Ureter (tissue), 1 donor: ENCODE data around the gene CD2. TPM values are rescaled to one million over a fixed set of nuclear protein-coding genes. Genes with fewer than 3 reads are reported as not detected.

Experiments used
- DNase-seq: peaks from one replicate; pipeline ENCODE4 v3.0.0-alpha.2; 2020; ENCODE audit warnings: low spot score
- total RNA-seq: library from RNA; stranded (reverse); gene quantifications from one replicate; pipeline ENCODE4 v1.2.4, GENCODE V29; 2023
- donor health status: DM: yes; HTN: yes; CAD: no.

The CD2 gene
- total RNA-seq, 1 donor from 2014 or later = 7.1 TPM

DNA sequence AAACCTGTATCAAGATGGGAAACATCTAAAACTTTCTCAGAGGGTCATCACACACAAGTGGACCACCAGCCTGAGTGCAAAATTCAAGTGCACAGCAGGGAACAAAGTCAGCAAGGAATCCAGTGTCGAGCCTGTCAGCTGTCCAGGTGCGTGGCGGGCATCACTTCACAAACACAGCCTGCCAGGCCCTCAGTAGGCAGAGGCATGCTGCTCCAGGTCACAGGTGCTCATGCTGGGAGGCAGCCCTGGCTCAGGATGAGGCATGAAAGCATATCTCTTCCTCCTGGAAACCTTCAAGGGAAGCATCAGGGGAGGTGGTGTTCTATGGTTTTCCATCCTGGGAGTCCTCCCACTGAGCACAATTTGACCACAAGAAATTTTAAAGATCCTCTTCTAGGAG is 6.3 kb downstream of the CD2 start:
- no peak for DNase-seq

DNA sequence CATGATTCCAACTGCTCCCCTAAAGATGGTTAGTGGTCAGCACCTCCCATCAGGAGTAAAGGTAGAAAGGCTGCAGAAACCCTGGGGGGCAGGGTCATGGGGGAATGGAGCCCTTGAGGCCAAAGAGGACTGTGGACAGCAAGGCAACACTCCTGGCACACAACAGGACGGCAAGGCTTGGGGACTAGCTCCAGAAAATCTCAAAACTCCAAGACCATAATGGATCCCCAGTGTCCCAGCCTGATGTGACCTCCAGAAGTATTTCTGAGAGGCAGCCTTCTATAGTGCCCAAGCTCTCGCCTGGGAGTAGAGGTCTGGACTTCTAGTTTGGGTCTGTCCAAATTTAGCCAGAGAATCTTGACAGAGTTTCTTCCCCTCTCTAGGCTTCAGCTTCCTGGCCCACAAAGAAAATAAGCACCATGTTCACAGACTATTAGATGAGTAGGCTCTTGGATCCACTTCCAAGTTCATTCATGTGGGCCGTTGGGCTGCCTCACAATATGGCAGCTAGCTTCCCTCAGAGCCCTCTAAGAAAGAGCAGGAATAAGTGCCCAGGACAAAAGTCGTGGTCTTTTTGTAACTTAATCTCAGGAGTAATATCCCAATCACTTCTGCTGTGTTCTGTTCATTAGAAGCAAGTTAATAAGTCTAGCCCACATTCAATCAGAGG is 6.9 kb downstream of the CD2 start:
- no peak for DNase-seq

DNA sequence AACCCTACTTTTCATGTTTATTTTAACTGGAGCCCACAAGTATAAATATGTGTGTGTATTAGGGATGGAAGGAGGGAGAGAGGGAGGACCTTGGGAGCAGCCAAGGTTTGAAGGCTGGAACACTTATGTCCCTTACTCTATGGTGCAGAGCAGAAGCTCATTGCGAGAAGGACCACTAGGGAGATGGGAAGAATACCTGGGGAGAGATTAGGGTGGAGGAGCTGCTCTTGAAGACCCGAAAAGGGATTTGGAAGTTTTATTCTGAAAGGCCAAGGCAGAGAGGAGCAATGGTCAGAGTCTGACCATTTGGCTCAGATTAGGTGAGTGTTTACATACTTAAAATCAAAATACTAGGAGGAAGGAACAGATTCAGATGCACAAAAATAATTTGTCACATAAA is 8.1 kb downstream of the CD2 start:
- no peak for DNase-seq

DNA sequence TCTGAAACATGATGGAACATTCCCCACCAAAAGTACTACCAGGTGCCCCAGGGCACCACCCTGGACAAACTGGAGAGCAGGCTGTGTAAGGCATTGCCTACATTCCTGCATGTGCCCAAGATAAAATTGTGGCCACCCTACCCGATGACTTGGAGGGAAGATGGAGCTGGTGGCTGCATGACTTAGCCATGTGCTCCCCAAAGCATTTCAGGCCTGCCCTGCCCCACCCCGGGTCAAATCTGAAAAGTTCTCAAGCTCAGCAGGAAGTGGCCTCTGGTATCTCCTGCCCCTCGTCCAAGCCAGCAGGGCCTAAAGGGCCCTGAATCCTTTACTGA is 8.5 kb downstream of the CD2 start:
- no peak for DNase-seq

DNA sequence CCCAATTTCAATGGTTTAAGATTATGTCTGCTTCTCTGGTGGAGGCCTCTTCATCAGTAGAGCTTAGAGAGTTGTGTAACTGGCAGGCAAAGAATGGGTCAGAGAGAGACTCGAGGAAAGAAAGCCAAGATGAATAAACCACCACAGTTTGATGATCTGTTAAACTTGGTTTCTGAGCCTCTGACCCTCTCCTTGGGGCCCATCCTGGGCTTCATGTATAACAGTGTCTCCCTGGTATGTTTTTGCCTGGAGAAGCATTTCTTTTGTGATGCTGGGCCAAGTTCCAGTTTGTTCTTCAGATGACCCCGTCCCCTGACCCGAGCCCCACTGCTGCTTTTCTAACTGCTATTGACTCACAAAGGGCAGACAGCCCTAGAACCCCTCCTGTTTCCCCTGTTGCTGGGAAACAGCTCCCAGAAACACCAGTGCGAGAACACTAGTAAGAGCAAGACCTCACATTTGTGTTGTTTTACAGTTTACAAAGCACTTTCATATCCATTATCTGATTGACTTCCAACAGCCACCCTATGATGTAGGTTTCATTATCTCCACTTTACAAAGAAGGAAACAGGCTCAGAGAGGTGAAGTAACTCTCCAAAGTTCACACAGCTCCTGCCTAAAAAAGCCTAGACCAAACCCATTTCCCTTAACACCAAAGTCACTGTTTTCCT is 9.0 kb downstream of the CD2 start:
- no peak for DNase-seq

DNA sequence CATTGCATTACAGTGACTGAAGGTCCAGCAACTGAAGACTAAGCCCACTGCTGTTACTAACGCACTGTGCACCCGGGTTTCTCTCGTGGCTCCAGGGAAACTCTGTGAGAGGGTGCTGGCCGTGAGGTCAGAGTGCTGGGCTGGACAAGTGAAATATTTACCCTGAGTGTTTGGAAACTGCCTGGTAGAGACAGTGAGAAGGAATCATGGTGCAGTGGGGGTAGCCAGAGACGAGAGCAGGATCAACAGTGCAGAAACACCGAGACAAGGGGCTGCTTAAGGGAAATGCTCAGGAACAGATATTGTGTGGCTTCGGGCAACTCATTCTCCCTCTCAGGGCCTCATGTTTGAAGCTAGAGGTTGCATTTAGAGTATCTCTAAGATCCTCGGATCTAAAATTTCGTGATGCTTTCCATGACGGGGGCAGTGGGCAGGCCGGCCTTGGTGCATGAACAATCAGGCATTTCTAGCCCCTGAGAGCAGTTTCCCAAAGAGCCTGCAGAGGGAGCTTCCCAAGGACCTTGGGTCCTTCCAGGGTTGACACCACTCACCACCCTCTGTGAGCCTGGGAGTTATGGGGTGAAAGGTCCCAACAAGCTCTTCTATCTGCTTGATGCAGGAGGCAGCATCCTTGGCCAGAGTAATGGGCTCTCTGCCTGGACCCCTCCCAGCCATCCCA is 9.7 kb downstream of the CD2 start:
- no peak for DNase-seq

DNA sequence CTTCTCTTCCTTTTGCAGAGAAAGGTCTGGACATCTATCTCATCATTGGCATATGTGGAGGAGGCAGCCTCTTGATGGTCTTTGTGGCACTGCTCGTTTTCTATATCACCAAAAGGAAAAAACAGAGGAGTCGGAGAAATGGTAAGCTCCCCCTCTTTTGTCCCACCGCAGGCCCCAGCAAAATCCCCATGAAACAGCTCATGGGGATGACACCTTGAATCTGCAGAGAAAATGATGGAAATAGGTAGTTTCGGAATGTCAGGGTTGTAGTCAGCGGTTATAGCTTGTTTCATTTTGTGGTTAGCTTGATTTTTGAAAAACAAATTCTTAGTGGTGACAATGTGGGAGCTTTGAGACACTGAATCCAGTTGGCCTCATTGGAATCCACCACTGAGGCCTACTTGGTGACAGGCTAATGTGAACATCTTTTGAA is 10.3 kb downstream of the CD2 start:
- no peak for DNase-seq

DNA sequence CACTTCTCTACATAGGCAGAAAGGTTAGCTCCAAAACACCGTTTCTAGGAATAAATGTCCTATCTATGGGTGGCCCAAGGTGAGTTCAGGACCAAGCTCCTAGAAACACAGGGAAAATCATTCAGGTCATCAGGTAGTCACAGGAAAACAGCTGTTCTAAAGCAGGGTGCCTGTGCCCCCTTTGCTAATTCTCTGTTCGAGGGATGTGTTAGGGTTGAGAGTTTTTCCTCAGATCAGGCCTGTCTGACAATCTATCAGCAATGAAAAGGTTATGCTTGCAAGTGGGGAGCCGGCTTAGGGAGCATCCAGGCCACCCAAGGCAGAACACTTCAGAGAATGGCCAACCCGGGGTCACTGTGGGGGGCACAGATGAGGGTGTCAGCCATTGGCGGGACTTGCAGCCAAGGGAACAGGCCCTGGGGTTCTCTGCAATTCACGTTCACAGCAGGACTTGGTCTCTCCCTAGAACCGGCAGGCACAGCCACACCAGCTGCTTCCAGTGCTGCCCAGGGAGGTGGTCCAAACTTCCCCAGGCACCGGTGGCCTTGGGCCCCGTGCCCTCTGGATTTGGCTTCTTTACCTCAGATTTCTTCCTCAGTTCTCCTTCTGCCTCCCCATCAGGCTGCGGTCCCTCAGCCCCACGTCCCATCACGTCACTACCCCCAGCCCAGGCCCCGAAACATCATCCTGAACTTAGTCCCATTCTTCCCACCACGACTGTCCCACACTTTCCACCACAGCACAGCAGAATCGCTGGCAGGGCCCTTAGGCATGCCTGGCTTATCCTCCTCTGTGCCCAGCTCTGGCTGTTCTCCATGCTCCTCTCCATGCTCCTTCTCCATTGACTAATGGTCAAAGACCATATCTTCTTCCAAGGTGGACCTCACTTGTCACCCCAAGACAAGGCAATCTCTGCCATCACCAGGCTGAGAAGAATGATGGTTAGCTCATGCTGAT is 11.0 kb downstream of the CD2 start:
- no peak for DNase-seq

DNA sequence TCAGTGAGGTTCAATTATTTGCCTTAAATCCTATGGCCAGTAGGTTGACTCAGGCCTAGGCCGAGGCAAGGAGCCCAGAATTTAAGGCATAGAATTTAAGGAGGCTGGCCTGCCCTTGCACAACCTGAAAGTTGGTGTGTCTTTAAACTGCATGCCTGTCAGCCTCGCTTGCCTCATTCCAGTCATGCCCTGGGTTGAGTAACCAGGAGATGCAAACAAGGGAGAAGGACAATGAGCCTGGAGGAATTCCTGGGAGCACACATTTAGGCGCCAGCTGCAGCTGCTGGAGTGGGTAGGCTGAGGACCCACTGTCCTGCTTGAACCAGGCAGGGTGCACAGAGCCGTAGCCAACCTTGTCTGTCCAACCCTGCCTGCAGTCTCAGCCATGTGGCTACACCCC is 11.7 kb downstream of the CD2 start:
- DNase-seq = no peak

DNA sequence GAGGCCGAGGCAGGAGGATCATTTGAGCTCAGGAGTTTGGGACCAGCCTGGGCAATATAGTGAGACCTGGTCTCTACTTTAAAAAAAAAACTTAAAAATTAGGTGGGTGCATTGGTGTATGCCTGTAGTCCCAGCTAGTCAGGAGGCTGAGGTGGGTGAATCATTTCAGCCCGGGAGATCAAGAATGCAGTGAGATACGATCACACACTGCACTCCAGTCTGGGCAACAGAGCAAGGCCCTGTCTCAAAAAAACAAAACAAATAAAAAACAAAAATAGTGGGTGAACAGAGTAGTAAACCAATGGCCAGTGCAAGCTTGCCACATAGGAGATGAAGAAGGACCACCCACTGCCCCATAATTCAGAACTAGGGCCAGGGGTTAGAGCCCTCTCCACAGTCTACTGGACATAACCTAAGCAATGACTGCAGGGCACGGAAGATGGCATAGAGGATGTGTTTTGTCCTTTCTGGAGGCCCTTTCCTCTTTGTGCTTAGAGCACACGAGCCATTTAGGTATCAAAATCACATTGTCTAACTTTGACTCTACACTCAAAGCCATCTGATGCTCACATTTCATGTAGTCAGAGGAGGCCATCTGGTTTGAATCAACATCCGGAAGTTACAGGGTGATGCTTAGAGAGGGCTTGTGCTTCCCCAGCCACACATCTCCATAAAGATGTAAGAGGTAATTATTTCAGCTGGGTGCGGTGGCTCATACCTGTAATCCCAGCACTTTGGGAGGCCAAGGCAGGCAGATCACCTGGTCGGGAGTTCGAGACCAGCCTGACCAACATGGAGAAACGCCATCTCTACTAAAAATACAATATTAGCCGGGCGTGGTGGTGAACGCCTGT is 12.6 kb downstream of the CD2 start:
- no peak for DNase-seq

DNA sequence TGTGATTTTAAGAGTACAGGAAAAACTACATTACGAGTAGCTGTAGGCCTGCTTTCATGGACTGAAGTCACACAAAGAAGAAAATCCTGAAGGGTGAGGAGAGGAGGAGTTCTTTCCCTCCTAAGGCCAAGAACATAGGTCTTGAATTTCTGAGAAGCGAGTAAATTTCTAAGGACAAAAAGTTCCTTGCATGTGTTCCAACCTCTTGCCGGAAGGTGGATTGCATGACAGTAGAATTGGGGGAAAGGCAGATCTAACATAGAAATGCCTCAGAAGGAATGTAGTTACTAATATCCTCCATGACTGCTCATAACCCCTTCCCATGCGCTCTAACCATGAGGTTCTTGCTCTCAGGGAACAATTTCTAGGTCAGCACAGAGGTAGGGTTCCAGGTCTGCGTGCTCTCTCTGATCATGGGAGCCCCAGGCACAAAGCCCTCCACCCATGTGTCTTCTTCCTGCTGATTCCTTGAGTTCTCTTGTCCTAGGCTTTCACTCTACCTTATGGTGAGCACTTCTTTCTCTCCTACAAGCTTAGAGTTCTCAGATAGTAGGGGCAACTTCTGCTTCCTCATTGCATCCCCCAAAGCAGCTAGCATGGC is 13.7 kb downstream of the CD2 start:
- no peak for DNase-seq

DNA sequence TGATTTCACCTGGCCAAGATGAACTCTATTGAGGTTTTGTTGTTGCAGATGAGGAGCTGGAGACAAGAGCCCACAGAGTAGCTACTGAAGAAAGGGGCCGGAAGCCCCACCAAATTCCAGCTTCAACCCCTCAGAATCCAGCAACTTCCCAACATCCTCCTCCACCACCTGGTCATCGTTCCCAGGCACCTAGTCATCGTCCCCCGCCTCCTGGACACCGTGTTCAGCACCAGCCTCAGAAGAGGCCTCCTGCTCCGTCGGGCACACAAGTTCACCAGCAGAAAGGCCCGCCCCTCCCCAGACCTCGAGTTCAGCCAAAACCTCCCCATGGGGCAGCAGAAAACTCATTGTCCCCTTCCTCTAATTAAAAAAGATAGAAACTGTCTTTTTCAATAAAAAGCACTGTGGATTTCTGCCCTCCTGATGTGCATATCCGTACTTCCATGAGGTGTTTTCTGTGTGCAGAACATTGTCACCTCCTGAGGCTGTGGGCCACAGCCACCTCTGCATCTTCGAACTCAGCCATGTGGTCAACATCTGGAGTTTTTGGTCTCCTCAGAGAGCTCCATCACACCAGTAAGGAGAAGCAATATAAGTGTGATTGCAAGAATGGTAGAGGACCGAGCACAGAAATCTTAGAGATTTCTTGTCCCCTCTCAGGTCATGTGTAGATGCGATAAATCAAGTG is 14.3 kb downstream of the CD2 start:
- DNase-seq = no peak

DNA sequence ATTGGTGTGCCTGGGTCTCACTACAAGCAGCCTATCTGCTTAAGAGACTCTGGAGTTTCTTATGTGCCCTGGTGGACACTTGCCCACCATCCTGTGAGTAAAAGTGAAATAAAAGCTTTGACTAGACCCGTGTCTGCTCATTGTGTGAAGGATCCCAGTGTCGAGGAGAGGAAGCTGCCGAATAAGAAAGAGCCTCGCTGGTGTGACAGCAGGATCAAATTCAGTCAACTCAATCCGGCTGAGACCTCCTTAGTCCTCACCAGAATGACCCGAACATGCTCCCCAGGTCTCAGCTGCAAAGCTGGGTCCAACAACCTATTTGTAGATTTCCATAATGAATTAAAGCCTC is 14.8 kb downstream of the CD2 start:
- DNase-seq = no peak

DNA sequence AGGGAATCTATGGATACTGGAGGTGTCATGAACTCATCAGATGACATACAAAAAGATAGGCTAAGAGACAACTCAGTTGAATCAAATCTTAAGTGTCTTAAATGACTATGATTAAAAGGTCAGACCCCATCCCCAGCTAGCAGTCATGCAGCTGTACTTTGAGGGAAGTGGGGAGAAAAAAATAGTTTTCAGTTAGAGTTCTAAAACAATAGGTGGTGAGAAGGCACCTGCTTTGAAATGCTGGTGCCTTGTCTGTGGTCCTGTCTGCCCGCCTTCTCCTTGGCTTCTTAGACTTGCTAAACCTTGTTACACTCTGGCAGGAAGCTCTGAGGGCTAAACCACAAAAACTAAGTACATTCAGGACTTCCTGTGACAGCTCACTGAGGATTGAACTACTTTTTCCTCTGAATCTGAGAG is 15.3 kb downstream of the CD2 start:
- DNase-seq = no peak

DNA sequence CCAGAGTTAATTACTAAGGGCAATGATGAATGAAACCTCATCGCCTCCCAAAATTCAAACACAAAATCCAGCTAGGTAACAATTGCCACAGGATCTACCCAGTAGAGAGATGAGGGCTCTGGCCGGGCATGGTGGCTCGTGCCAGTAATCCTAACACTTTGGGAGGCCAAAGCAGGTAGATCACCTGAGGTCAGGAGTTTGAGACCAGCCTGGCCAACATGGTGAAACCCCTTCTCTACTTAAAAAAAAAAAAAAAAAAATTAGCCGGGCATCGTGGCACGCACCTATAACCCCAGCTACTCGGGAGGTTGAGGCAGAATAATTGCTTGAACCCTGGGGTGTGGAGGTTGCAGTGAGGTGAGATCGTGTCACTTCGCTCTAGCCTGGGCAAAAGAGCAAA is 15.8 kb downstream of the CD2 start:
- DNase-seq = no peak

DNA sequence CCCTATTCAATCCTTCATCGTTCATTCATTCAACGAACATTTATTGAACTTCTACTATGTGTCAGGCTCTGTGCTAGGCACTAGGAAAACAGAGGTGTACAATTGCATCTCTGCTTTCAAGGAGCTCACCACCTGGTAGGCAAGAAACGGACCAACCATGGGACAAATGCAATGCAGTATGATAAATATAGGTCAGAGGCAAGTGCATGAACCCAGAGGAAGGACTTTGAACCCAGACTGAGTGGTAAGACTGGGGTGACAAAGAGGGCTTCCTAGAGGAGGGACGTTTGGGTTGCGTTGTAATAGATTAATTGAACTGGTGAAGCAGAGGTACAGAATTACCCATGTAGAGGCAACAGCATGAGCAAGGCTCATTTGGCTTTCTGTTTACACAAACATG is 16.4 kb downstream of the CD2 start:
- no peak for DNase-seq

DNA sequence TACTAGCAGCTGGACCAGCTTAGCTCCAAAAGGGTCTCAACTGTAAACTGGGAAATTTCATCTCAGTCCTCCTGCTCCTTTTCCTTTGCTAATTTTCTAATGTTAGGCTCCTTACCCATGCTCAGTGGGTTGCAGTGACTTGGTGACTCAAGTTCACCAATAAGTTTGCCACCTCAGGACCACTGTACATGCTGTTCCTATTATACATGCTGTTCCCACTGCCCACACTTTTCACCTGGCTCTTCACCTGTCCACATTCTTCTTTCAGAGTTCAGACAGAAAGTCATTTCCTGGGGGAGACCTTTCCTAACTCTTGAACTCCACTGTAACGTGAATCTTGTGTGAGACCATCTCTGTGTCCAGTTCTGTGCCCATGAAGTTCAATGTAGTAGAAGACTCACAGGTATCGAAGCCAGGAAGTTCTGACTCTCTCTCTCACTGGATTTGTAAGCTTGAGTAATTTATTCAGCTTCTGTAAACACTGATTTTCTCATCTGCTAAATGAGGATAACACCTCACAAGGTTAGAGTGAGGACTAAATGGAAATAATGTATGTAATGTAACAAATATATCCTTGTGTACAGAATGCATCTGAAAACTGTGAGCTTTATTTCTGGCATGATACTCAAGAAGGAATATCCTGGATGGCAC is 17.9 kb downstream of the CD2 start:
- DNase-seq = no peak

DNA sequence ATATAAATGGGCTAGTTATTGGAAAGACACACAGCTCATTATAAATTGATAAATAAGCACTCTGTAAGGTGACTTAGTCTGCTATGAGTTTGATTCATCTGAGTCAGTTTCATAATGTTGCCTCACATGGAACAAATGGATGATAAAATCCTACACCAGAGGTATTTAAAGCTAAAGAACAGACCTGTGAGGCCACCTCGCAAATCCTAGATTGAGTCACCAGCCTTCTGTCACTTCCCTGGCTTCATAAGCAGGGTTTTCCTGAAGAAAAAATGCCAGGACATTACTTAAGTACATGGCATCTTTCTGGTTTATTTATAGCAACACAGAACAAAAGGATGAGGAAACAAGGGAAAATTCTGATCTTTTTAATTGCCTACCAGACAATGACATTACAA is 18.4 kb downstream of the CD2 start:
- DNase-seq = no peak

DNA sequence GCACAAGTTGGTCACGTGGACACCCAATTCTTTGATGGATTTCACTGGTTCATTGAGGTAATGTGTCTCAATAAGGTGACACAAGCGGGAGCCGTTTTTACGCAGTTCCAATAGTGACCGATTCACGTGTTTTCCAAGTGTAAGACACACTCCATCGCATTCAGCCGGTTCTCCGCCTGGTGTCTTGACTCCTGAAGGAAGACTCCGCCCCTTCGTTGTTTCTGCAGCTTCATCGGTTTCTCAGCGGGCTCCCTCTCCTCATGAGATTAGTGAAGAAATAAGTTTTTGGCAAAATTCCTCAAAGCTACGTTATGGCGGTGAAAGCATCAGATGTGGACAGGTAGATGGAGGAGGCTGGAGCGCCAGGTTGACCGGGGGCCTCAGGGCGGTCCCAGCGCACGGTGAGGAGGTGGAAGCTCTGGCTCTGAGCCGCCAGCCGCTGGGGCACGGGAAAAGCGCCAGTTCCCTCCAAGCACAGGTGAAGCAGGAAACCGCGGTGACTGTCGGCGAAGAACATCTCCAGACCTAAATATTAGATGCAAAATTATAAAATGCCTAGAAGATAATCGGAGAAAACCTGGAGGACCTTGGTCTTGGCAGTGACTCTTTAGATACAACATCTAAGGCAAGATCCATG is 21.0 kb downstream of the CD2 start:
- DNase-seq = no peak
